Heart right ventricle (tissue), 16 donors: ENCODE data around the gene ENO3. TPM values are rescaled to one million over a fixed set of nuclear protein-coding genes. Genes with fewer than 3 reads are reported as not detected.

Source experiments
- ATAC-seq, 8 donors: fragments of 200-7000 bp; cut with Tn5 transposase; one replicate each; pipeline ENCODE4 v1.9.1; 2020; ENCODE audit warnings: mild to moderate bottlenecking in 8 of 8, moderate library complexity in 8 of 8, moderate number of reproducible peaks in 1 of 8
- DNase-seq, 2 donors: peaks; one replicate each; pipeline ENCODE4 v3.0.0-alpha.2; 2020
- H3K27ac ChIP-seq, 10 donors: fragments of 200-600 bp; sonication (generic) in 2 of 10; one replicate each; pipeline versions ENCODE4 v1.5.0 to v1.8.0; 2020 to 2022; ENCODE audit warnings: mild to moderate bottlenecking in 3 of 10
- H3K27me3 ChIP-seq, 7 donors: fragments of 200-600 bp; one replicate each; pipeline ENCODE4 v1.8.0; 2021 to 2022; ENCODE audit warnings: mild to moderate bottlenecking in 2 of 7
- H3K36me3 ChIP-seq, 9 donors: fragments of 200-600 bp; sonication (generic) in 1 of 9; one replicate each; pipeline versions ENCODE4 v1.5.0 to v1.8.0; 2020 to 2022; ENCODE audit warnings: mild to moderate bottlenecking in 2 of 9
- H3K4me1 ChIP-seq, 9 donors: fragments of 200-600 bp; sonication (generic) in 1 of 9; one replicate each; pipeline versions ENCODE4 v1.5.0 to v1.8.0; 2020 to 2022; ENCODE audit warnings: mild to moderate bottlenecking in 4 of 9
- H3K4me3 ChIP-seq, 10 donors: fragments of 200-600 bp; sonication (generic) in 2 of 10; one replicate each; pipeline versions ENCODE4 v1.5.0 to v1.8.0; 2020 to 2022; ENCODE audit warnings: mild to moderate bottlenecking in 7 of 10, moderate library complexity in 2 of 10
- H3K9me3 ChIP-seq, 11 donors: fragments of 200-600 bp in 10 of 11; sonication (generic) in 2 of 11; one replicate each; pipeline versions ENCODE4 v1.5.0 to v1.8.0; 2013 to 2022; ENCODE audit warnings: mild to moderate bottlenecking in 2 of 11, control low read depth in 1 of 11, moderate library complexity in 1 of 11
- CTCF ChIP-seq, 9 donors: fragments of 200-600 bp; sonication (generic) in 2 of 9; IDR thresholded peaks; one replicate each; pipeline versions ENCODE4 v1.5.0 to v1.8.0; 2021 to 2022; ENCODE audit warnings: antibody characterized with exemption in 9 of 9, mild to moderate bottlenecking in 5 of 9, moderate library complexity in 1 of 9
- WGBS, 2 donors: extraction: QIAGEN DNeasy Blood & Tissue Kit; methylation state at CpG; one replicate each; pipeline ENCODE4 v1.1.7; 2013; ENCODE audit warnings: inconsistent platforms in 1 of 2; 5-methylcytosine and 5-hydroxymethylcytosine counted together
- intact Hi-C, 10 donors: fragments of 100-400 bp; cut with DNase I; formaldehyde crosslinking; loops; one replicate each; pipeline versions ENCODE4 v1.11.1 to v1.14.2; 2022
- polyA plus RNA-seq, 2 donors: library from polyadenylated mRNA; stranded (reverse); fragments of 200-250 nt; gene quantifications; one replicate each; pipeline ENCODE4 v1.2.3, GENCODE V29; 2013
- total RNA-seq, 10 donors: library from RNA; stranded (reverse); fragmentation: NEBNext Ultra II Directional in 3 of 10; extraction: Animal tissue kit (Norgen Biotek cat#: 25700) in 3 of 10; gene quantifications; one replicate each; pipeline versions ENCODE4 v1.2.1 to v1.2.4, GENCODE V29; 2021 to 2023
- donor health status: Arrhythmogenic right ventricular cardiomyopathy.
- donor health status: ischemic (EF 13 %, LVEDD 7.1; RV severe dilation, severe dysfunction).
- donor health status: healthy with polysubstance abuse.
- donor health status: DM: no; HTN: yes; CAD: no.
- donor health status: DM: no; HTN: no; CAD: no.
- donor health status: ischemic (EF 25% LVEDD 6.9; RV normal size, moderate dysfunction).
- donor health status: ischemic (EF 25% LVEDD 5.7; RV mildly dilated, moderate dysfunction).
- donor health status: healthy.
- donor health status: DM: yes; HTN: yes; CAD: no.
- donor health status: Ischemic cardiomyopathy.
- donor health status: ischemic (EF 35%, LVEDD 5.7; RV mildly dilated, moderate dysfunction).
- donor health status: nonischemic (EF 11% LVEDD 7.7; RV severe dilation, severe dysfunction).
- donor health status: DM: yes; HTN: yes; CAD: no.
- donor health status: PGD.
- donor health status: ischemic (EF 29% LVEDD 5.4; RV normal size, mild dysfunction).
- donor health status: nonischemic (EF 23%, LVEDD 6.1; RV moderate dilation, normal function).

The ENO3 gene
- total and polyA plus RNA-seq, 12 donors: 143 to 1,668 (median 746) TPM

GRCh38 chr17:4997302-4998026 lies 46.5 kb downstream of the ENO3 start, which contains the start of the genes INCA1 and KIF1C:
Gene INCA1, minus strand, starts transcription at chr17:4997522. Its CDS starts 3,085 bp downstream, at chr17:4994437.
Gene KIF1C, plus strand, starts transcription at chr17:4997950. Its CDS starts 2,297 bp downstream, at chr17:5000247.
- peak in 6 of 9 donors; percentile 9 to 26 (median 22) for TF ChIP-seq CTCF (IDR thresholded peaks at IDR 0.05)
- intact Hi-C loops: loop anchor here in 2 of 10 donors (1.0 to 5.0 kb wide), 2 partner anchors 30 to 50 kb away; partner anchors contain the start of genes PFN1 (in 1 of the 2) and SPAG7 (in 1 of the 2)
- DNase-seq (peak; percentile 94 to 95), ATAC-seq (peak; percentile 88 to 96 (median 92))
- Histone ChIP-seq H3K27me3 (no peaks in the 10 kb centered on the region), H3K9me3 (no peaks in the 10 kb centered on the region), H3K4me3 (peak within 1 kb of the TSS; percentile 67 to 100 (median 95)), H3K27ac (peak within 1 kb of the TSS; percentile 87 to 97 (median 94)), H3K4me1 (peaks cover 18 to 44% (median 30%) of the 10 kb centered on the region in 9 donors), H3K36me3 (peaks cover 0 to 18% (median 15%) of the 10 kb centered on the region in 9 donors)
- WGBS, 2 donors: 1% methylated on average over 80 to 93 of the region's 93 CpGs

GRCh38 chr17:4998027-4998731 lies 47.3 kb downstream of the ENO3 start:
- Histone ChIP-seq H3K4me1 (peaks cover 18 to 44% (median 30%) of the 10 kb centered on the region in 9 donors), H3K27ac (peak overlapping the region; percentile 87 to 97 (median 94)), H3K27me3 (no peaks in the 10 kb centered on the region), H3K9me3 (no peaks in the 10 kb centered on the region), H3K4me3 (peak overlapping the region; percentile 67 to 100 (median 95)), H3K36me3 (peaks cover 0 to 25% (median 22%) of the 10 kb centered on the region in 9 donors)
- intact Hi-C loops: loop anchor here in 1 of 10 donors (5.0 kb wide), 1 partner anchor 51 kb away; the partner anchor contains the start of gene PFN1
- no peak for TF ChIP-seq CTCF (IDR thresholded peaks at IDR 0.05)
- peak; percentile 33 to 57 for DNase-seq
- WGBS, 2 donors: 0% methylated on average over 45 to 55 of the region's 55 CpGs
- peak in 7 of 8 donors; percentile 0 to 7 (median 1) for ATAC-seq

- no peak for DNase-seq
- TF ChIP-seq CTCF (IDR thresholded peaks at IDR 0.05): no peak
- Histone ChIP-seq H3K27me3 (no peaks in the 10 kb centered on the region), H3K4me1 (peaks cover 18 to 44% (median 30%) of the 10 kb centered on the region in 9 donors), H3K27ac (peak overlapping the region; percentile 87 to 97 (median 94)), H3K36me3 (peaks cover 0 to 32% (median 29%) of the 10 kb centered on the region in 9 donors), H3K9me3 (no peaks in the 10 kb centered on the region), H3K4me3 (peak overlapping the region; percentile 67 to 100 (median 95))
- intact Hi-C loops: loop anchor here in 1 of 10 donors (5.0 kb wide), 1 partner anchor 52 kb away; the partner anchor contains the start of gene PFN1
- WGBS, 2 donors: 12 to 16% methylated on average over 14 of the region's 14 CpGs
- peak in 4 of 8 donors; percentile 8 to 15 (median 10) for ATAC-seq
Observed at GRCh38 chr17:4998732-4999429, 48.0 kb downstream of the ENO3 start.
